Activated CD4-positive, alpha-beta T cell treated with anti-CD3 and anti-CD28 coated beads, Interleukin-2, amount 50 U/mL, for 4 hours (primary cell): ENCODE results near the gene CAMKMT.

Source experiments
- DNase-seq, 2 experiments: peaks; one replicate each; pipeline ENCODE4 v3.0.0-alpha.2; 2020

The CAMKMT gene

GRCh38 chr2:44779793-44780192, 418.0 kb downstream of the CAMKMT start:
- no peak for DNase-seq

GRCh38 chr2:44780406-44780805, 418.7 kb downstream of the CAMKMT start:
- no peak for DNase-seq

DNA sequence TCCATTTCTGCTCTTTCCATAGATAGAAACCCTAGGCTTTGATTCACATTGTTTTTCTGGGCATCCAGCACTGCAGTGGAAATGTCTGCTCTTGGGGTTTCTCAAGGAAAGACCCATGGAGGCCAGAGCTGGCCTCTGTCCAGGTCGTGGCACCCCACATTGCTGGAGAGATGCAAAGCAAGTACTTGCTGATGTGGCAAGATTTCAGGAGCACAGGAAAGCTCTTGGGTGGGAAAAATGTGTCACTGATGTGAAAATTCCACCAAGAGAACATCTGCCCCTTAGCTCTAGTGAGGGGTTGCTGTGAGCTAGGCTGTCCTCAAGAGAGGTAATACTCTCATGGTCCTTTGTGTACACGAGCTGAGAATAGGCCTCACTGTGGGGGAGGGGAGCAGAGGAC, 423.7 kb downstream of the CAMKMT start:
- no peak for DNase-seq

DNA sequence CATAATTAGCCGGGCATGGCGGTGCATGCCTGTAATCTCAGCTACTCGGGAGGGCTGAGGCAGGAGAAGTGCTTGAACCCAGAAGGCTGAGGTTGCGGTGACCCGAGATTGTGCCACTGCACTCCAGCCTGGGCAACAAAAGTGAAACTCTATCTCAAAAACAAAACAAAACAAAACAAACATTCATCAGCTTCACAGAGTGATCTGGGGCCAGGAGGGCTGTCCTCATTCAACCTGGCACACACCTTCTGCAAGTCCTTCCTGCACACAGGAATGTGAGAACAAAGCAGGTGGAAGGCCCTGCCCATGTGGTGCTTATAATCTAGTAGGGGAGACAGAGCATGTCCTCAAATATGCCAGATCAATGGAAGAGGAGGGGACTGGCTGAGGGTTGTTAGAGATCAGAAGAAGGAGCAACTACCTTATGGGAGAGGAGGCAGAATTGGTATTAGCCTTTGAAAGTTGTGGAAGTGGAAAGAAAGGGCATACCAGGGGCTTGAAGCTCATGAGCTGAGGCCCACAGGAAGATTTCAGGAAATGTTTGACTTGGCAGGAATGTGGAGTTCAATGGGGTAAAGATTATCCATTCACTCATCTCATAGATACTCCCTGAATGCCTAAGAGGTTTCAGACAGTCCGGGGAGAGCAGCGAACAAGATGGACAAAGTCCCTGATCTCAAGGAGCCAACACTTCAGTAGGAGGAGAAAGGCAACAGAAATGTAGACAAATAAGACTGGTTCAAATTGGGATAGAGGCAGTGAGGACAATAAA, 424.5 kb downstream of the CAMKMT start:
- no peak for DNase-seq

- no peak for DNase-seq
These were observed 425.1 kb downstream of the CAMKMT start for GRCh38 chr2:44786817-44787214.

DNA sequence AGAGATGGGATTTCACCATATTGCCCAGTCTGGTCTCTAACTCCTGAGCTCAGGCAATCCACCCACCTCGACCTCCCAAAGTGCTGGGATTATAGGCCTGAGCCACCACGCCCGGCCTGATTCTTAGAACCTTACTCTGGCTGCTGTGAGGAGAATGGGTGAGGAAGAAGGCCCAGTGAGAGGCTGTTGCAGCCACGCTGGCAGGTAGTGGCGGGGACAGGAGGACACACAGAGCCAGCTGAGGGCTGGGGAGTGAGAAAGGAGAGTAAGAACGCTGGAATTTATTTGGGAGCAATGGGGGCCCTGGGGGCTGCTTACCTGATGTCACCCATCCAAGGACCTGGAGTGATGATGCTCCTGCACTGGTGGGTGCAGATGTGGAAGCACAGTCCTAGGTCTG, 425.9 kb downstream of the CAMKMT start:
- DNase-seq: no peak

- DNase-seq: no peak
These were observed 427.7 kb downstream of the CAMKMT start for GRCh38 chr2:44789446-44789845.

DNA sequence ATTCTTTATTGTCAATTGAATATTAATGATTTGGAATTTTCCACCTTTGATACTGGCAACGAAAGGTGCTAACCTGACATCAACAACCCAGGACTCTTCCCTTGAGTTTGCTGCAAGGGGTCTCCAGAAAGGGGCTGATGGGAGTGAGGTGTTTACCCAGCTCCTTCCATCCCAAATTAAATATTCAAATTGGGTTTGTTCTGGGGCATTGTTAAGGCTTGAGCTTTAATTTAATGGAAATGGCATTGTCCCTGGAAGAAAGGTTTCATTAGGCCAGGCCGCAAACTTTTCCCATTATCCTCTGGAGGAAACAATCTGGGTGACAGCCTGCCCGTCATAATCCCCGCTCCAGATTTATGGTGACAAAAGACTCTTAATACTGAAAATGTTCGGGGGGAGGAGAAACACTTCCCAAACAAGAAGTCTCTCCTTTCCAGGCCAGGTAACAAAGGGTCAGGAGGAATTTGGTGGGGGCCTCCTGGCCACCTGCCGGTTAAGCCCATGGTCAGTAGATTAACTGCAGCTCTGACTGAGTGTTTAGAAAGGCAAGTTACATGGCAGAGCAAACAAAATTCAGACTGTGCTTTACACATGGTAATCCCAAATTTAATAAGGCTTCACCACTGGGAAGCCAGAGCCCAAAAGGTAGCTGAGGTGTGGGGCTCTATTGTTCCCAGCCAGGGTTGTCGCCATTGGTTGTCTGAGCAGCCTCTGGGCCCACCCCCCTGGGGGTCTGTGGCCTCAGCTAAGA, 428.4 kb downstream of the CAMKMT start:
- DNase-seq: no peak

- no peak for DNase-seq
These were observed 431.6 kb downstream of the CAMKMT start for GRCh38 chr2:44793322-44793870.

DNA sequence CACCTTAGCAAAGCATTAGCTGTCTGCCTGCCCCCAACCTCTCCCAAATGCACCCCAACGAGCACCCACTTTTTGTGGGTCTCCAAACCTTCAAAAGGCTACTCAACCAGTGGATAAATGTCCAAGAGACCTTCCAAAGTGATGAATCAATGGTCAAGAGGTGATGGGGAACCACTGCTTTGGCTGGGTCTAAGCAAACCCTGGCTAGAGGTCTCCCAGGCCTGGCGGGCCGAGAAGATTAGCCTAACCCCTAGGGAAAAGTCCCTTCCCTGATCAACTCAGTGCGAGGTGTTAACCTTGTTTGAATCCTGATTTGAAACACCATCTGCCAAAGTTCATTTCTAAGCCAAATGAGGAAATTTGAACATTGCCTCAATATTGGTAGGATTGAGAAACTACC, 435.0 kb downstream of the CAMKMT start:
- DNase-seq: no peak

DNA sequence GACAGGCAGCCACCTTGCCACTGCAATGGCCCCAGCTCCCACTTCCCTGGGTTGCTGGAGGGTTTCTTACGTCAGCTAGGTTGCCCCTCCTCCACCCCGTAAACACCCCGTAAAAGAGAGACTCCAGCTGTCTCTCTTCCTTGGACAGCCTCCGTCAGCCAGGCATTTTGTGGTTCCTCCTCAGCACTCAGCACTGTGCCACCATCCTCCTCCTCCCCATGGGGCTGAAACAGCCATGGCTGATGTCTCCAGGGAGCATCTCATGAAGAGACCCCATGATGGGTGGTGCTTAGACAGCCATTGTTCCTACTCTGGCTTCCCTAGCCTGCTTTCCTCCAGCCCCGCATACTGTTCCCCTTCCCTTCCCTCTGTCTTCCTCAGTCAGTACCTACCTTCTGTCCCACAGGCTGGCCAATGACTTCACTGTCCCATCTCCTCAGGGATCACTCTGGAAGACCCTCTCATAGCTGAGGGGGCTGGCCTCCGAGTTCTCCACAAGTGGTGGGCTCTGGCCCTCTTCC, 436.5 kb downstream of the CAMKMT start:
- DNase-seq: no peak

GRCh38 chr2:44799105-44799504, 437.4 kb downstream of the CAMKMT start:
- no peak for DNase-seq

- no peak for DNase-seq
These were observed 438.0 kb downstream of the CAMKMT start for GRCh38 chr2:44799754-44800153.

- no peak for DNase-seq
These were observed 439.6 kb downstream of the CAMKMT start for GRCh38 chr2:44801289-44801840.

GRCh38 chr2:44801841-44802776, 440.4 kb downstream of the CAMKMT start:
- DNase-seq: no peak

DNA sequence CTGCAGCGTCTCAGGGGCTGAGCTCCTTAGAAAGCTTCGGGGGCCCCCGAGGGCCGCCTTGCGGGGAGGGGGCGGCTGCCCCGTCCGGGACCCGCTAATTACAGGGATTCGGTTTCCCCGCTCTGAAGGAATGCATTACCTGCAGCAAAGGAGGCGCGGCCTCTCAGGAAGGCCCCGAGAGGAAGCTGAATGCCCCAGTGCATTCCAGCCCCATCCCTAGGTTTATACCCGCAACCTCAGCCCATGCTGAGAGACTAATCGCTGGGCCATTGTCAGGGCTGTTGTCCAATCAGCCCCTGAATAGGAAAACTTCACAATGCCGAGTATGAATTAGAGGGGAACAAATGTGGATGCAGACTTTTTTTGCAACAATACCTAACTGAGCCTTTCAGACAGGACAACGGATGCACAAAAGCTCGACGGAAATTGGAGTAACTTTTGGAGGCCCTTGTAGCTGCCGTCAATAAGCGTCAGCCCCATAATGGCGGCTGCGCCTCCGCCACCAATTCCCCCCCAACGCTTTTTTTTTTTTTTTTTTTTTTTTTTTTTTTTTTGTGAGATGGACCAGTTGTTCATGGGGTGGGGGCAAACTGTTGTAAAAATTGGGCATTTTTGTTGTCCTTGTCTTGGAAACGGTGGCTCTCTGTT, 441.2 kb downstream of the CAMKMT start:
- DNase-seq: no peak

DNA sequence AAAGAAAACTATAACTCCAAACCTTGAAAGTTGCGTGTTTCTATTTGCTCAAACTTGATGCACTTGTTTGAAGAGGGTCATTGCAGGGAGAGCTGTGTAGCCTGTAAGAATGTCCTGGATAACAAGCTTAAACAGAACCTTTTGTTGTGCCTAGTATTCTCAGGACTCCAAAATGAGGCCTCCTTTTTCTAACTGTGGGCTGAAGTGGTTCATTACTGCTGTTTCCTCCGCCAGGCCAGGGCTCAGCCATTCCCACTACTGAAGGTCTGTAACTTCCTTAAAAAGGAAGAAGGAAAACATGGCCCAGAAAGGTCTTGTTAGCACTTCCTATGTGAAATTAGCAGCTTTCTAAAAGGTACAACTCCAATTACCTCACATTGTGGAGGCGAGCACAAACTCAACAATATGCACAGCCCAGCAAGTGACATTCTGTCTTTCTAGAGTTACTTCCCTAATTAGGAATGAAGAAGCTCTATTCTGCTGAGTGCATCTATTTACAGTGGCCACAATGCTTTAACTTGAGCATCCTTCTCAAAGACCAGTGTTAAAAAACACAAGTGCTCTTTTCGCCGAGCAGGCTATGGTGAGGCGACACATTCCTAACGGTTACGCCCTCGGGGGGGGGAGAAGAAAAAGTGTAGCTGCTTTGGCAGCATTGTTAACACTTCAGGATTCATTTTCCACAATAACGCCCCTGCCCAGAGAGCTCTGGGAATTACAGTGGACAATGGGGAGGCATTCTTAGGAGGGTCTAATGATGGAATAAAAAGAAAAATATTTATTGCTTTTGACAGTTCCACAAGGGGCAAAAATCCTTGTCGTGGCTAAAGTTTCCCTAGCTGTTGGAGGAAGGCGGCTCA, 442.9 kb downstream of the CAMKMT start:
- no peak for DNase-seq

DNA sequence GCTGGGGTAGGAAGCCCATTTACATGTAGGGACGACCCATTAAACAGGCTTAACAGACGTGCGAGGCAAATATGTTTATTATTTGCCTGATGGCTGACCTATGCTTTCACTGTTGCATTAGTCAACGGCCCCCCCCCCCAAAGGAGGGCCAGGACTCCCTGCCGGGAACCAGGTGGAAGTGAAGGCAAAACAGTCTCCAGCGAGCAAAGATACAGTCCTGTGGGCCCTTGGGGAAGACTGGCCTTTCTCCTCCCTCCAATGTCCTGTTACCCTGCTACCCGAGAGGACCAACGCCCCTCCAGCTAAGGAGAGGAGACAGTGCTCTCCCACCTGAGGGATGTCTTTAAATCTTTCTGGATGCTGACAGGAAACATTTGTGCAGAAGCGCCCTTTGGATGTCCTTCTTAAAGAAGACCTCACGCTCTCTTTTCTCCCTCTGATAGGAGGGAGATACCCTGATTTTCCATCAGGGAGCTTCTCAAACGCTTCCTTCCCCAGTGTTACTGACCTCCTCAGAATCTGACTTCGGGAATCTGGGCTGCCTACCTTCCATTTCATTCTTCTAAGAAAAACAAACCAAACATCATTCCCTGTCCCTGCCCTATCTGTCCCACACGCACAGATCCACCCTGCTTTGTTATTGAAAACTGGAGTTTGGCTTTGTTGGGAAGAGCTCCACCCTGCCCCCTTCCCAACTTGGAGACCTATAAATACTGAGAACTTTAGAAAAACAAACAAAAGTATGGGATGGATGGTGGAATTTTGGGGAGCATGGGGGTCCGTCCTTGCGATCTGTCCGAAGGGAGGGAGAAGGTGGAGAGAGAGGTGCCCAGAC, 443.9 kb downstream of the CAMKMT start:
- no peak for DNase-seq

DNA sequence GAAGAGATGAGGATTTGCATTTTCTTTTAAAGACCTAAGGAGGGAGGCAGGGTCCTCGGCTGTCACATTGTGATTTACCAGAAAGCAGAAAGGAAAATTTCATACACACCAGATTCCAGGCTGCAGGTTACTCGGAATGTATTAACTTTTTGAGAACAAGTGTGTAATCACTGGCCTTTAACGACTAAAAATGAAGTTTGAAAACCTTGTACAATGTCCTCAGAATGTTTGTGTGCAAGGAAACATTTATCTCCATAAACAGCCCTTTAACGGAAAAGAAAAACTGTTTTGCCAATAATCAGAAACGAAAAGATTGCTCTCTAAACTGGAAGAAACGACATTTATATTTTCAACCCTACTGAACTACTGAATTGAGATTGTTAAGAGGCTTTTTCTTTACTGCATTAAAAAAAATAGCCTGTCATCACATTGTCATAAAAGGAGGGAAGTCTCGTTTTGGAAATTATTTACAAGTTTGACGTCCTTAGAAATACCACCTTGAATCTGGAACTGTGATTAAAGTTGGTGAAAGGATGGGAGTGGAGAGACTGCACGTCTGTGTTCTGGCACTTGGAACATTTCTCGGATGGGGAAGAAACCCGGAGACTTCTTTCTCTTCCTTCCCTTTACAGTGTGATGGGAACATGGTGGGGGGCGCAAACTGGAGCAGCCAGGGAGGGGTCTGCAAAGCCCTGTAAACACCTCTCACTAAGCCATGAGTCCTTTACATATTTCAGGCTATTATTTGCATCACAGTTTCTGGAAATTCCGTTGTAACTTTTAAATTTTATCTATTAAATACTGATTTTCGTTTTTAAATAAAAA, 445.7 kb downstream of the CAMKMT start:
- no peak for DNase-seq
